Testis (tissue), 2 donors: ENCODE data around the gene SMOC2.

Experiments
- CTCF ChIP-seq, 3 experiments: fragments of 450-650 bp in 2 of 3; fragments of 200-600 bp in 1 of 3; sonication (generic) in 1 of 3; IDR thresholded peaks; one replicate each; pipeline ENCODE4 v1.5.1; 2016 to 2019; ENCODE audit warnings: antibody characterized with exemption in 3 of 3, mild to moderate bottlenecking in 2 of 3, moderate library complexity in 1 of 3
- POLR2A ChIP-seq: fragments of 450-650 bp; IDR thresholded peaks from one replicate; pipeline ENCODE4 v1.6.1; 2017; ENCODE audit warnings: antibody characterized with exemption, mild to moderate bottlenecking, moderate library complexity

- TF ChIP-seq CTCF (IDR thresholded peaks at IDR 0.05) (no peak), POLR2A (no peak)
These were observed 134.5 kb downstream of the SMOC2 start for GRCh38 chr6:168575346-168576098.
